Neural crest cell (in vitro differentiated cells): ENCODE results near the gene SELP. TPM values are rescaled to one million over a fixed set of nuclear protein-coding genes. Genes with fewer than 3 reads are reported as not detected.

Source experiments
- DNase-seq: peaks from one replicate; pipeline ENCODE4 v3.0.0; 2021; ENCODE audit warnings: low read depth, mixed read lengths, low spot score
- H3K27ac Mint-ChIP-seq: one replicate; pipeline ENCODE4 v1.8.0; 2021; ENCODE audit warnings: mild to moderate bottlenecking, mixed read lengths; ENCODE audit not compliant: unreplicated experiment
- H3K27me3 Mint-ChIP-seq: 2 replicates; pipeline ENCODE4 v1.8.0; 2021; ENCODE audit warnings: low read depth, mild to moderate bottlenecking, mixed read lengths
- H3K36me3 Mint-ChIP-seq: 2 replicates; pipeline ENCODE4 v1.8.0; 2021; ENCODE audit warnings: low read depth, mild to moderate bottlenecking, mixed read lengths
- H3K4me1 Mint-ChIP-seq: 2 replicates; pipeline ENCODE4 v1.8.0; 2021; ENCODE audit warnings: mixed read lengths
- H3K4me3 Mint-ChIP-seq: one replicate; pipeline ENCODE4 v1.8.0; 2021; ENCODE audit warnings: mild to moderate bottlenecking, mixed read lengths
- H3K9me3 Mint-ChIP-seq: 2 replicates; pipeline ENCODE4 v1.8.0; 2021; ENCODE audit warnings: mixed read lengths
- total RNA-seq: library from RNA; stranded (reverse); gene quantifications from 2 replicates; pipeline ENCODE4 v1.2.1, GENCODE V29; 2021
- TF ChIP-seq, protein P1 (sequence below): fragments of 200-600 bp; sonication (generic); conservative IDR thresholded peaks from 2 replicates; pipeline ENCODE4 v1.5.0; 2021; ENCODE audit warnings: antibody characterized with exemption, mild to moderate bottlenecking

SELP gene
- total RNA-seq, 1 donor from 2014 or later = not detected

DNA sequence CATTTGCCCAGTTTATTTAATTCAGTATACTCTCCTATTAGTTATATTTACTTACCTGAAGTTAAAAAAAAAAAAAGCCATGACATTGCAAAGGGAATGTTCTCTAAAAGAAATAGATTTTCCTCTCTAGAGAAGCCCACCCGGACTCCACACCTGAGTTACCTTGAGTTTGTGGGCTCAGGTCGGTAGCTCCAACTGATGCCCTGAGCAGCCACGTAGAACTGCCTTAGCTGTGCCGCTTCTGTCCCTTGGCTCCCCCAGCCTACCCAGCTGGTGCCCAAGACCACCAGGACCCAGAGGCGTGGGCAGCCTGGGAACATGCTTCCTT is 43.9 kb downstream of the SELP start:
- Mint-ChIP-seq H3K36me3 (no peaks in the 10 kb centered on the region), H3K27ac (no peak overlapping the region), H3K4me3 (no peak overlapping the region), H3K27me3 (peaks cover 81% of the 10 kb centered on the region), H3K4me1 (no peaks in the 10 kb centered on the region), H3K9me3 (no peaks in the 10 kb centered on the region)
- TF ChIP-seq, protein P1, sequence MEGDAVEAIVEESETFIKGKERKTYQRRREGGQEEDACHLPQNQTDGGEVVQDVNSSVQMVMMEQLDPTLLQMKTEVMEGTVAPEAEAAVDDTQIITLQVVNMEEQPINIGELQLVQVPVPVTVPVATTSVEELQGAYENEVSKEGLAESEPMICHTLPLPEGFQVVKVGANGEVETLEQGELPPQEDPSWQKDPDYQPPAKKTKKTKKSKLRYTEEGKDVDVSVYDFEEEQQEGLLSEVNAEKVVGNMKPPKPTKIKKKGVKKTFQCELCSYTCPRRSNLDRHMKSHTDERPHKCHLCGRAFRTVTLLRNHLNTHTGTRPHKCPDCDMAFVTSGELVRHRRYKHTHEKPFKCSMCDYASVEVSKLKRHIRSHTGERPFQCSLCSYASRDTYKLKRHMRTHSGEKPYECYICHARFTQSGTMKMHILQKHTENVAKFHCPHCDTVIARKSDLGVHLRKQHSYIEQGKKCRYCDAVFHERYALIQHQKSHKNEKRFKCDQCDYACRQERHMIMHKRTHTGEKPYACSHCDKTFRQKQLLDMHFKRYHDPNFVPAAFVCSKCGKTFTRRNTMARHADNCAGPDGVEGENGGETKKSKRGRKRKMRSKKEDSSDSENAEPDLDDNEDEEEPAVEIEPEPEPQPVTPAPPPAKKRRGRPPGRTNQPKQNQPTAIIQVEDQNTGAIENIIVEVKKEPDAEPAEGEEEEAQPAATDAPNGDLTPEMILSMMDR = no peak
- no peak for DNase-seq

- TF ChIP-seq, protein P1 = no peak
- Mint-ChIP-seq H3K4me3 (no peak overlapping the region), H3K9me3 (no peaks in the 10 kb centered on the region)
These were observed 44.7 kb downstream of the SELP start for GRCh38 chr1:169585181-169585580.

GRCh38 chr1:169584483-169585144 is 45.3 kb downstream of the SELP start:
- H3K27ac Mint-ChIP-seq = no peak overlapping the region
- H3K36me3 Mint-ChIP-seq = no peaks in the 10 kb centered on the region
- H3K27me3 Mint-ChIP-seq = peaks cover 71% of the 10 kb centered on the region
- DNase-seq = no peak
- no peaks in the 10 kb centered on the region for H3K9me3 Mint-ChIP-seq
- TF ChIP-seq, protein P1 = no peak
- H3K4me1 Mint-ChIP-seq = no peaks in the 10 kb centered on the region
- H3K4me3 Mint-ChIP-seq = no peak overlapping the region

More at GRCh38 chr1:169585181-169585580, 44.7 kb downstream of the SELP start:
- H3K4me1 Mint-ChIP-seq = no peaks in the 10 kb centered on the region
- DNase-seq = no peak
- H3K27ac Mint-ChIP-seq = no peak overlapping the region
- peaks cover 76% of the 10 kb centered on the region for H3K27me3 Mint-ChIP-seq
- no peaks in the 10 kb centered on the region for H3K36me3 Mint-ChIP-seq

DNA sequence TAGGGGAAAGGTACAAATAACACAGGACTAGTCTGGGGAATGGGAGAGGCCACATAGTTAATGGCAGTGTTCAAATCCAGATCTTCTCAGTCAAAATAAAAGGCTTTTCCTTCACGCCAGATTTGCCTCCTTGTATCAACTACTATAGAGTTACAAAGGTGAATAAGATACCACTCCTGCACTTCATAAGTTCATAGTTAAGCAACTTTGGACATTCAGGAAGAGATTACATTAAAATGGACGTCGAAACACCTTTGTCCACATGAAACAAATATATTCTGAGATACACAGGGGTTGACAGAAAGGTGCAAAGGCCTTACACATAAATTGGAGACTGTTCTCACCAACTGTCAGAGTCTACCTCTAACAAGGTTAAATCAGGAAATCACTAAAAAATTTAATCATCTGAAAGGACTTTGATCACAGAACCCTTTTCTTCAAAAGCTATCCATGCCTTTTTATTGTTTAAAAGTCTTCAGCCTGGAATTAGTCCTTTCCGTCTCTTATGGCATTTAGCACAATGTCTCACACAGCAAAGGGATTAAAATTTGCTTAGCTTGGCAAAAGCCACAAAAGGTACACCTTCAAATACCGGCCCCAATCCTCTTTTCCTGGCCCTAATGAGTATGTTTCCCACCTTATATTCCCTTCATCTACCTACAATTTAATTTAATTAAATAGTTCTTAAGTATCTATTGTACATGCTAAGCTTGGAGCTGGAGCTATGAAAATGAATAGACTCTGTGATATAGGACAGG is 51.8 kb downstream of the SELP start:
- H3K27ac Mint-ChIP-seq = no peak overlapping the region
- peaks cover 26% of the 10 kb centered on the region for H3K27me3 Mint-ChIP-seq
- TF ChIP-seq, protein P1 = no peak
- no peak for DNase-seq
- H3K4me1 Mint-ChIP-seq = no peaks in the 10 kb centered on the region
- H3K9me3 Mint-ChIP-seq = peaks cover 4% of the 10 kb centered on the region
- H3K36me3 Mint-ChIP-seq = no peaks in the 10 kb centered on the region
- no peak overlapping the region for H3K4me3 Mint-ChIP-seq

GRCh38 chr1:169576935-169577331 is 53.0 kb downstream of the SELP start:
- DNase-seq = no peak
- Mint-ChIP-seq H3K27ac (no peak overlapping the region), H3K36me3 (no peaks in the 10 kb centered on the region), H3K9me3 (peaks cover 4% of the 10 kb centered on the region), H3K4me3 (no peak overlapping the region), H3K4me1 (no peaks in the 10 kb centered on the region), H3K27me3 (peaks cover 21% of the 10 kb centered on the region)
- TF ChIP-seq, protein P1 = no peak
